GM21515 (cell line): ENCODE results near the gene CBX5.
"Not testable (repeated sequence)": the region's sequence is repeated elsewhere in the genome, so short reads cannot be mapped to it uniquely, and the experiment has no call there.

Experiments used
- ATAC-seq: cut with Tn5 transposase; IDR thresholded peaks from one replicate; pipeline ENCODE4 v1.9.1; 2021; ENCODE audit not compliant: unreplicated experiment

The CBX5 gene

GRCh38 chr12:54270345-54270744, 9.6 kb downstream of the CBX5 start:
- no peak for ATAC-seq

- no peak for ATAC-seq
Observed at GRCh38 chr12:54266852-54267251, 13.1 kb downstream of the CBX5 start.

- no peak for ATAC-seq
Observed at GRCh38 chr12:54265364-54265812, 14.5 kb downstream of the CBX5 start.

GRCh38 chr12:54262403-54262925, 17.5 kb downstream of the CBX5 start:
- ATAC-seq: no peak

- no peak for ATAC-seq
Observed at GRCh38 chr12:54261815-54262402, 18.0 kb downstream of the CBX5 start.

- peak; percentile 63 for ATAC-seq
Observed at GRCh38 chr12:54259194-54260011, 20.5 kb downstream of the CBX5 start.

- no peak for ATAC-seq
Observed at GRCh38 chr12:54258201-54258681, 21.7 kb downstream of the CBX5 start.

- ATAC-seq: no peak
Observed at GRCh38 chr12:54257332-54257731, 22.6 kb downstream of the CBX5 start.

- no peak for ATAC-seq
Observed at GRCh38 chr12:54253240-54253639, 26.7 kb downstream of the CBX5 start.

GRCh38 chr12:54251667-54252284, 28.1 kb downstream of the CBX5 start:
- no peak for ATAC-seq

GRCh38 chr12:54249489-54249888, 30.4 kb downstream of the CBX5 start:
- no peak for ATAC-seq

GRCh38 chr12:54246011-54246641, 33.8 kb downstream of the CBX5 start:
- no peak for ATAC-seq

- ATAC-seq: no peak
Observed at GRCh38 chr12:54240971-54241588, 38.8 kb downstream of the CBX5 start.

GRCh38 chr12:54240129-54240528, 39.8 kb downstream of the CBX5 start:
- ATAC-seq: no peak

GRCh38 chr12:54239620-54240019, 40.3 kb downstream of the CBX5 start:
- no peak for ATAC-seq

- no peak for ATAC-seq
Observed at GRCh38 chr12:54238531-54238930, 41.4 kb downstream of the CBX5 start.

GRCh38 chr12:54232790-54233189, 47.1 kb downstream of the CBX5 start:
- no peak for ATAC-seq

GRCh38 chr12:54231269-54231668, 48.7 kb downstream of the CBX5 start:
- not testable (repeated sequence) for ATAC-seq

GRCh38 chr12:54230555-54230954, 49.4 kb downstream of the CBX5 start:
- no peak for ATAC-seq

- no peak for ATAC-seq
Observed at GRCh38 chr12:54229624-54230212, 50.2 kb downstream of the CBX5 start.
